Suprapubic skin (tissue), 4 donors: ENCODE results near the gene EML4.
"Not testable (repeated sequence)": the region's sequence is repeated elsewhere in the genome, so short reads cannot be mapped to it uniquely, and the experiment has no call there.

Experiments
- CTCF ChIP-seq, 2 donors: fragments of 200-600 bp in 1 of 2; fragments of 450-650 bp in 1 of 2; sonication (generic) in 1 of 2; IDR thresholded peaks; one replicate each; pipeline ENCODE4 v1.5.1; 2016 to 2019; ENCODE audit warnings: antibody characterized with exemption in 2 of 2, mild to moderate bottlenecking in 1 of 2, moderate library complexity in 1 of 2
- EP300 ChIP-seq: sonication (generic); formaldehyde crosslinking; IDR thresholded peaks from one replicate; pipeline ENCODE4 v1.6.1; 2017; ENCODE audit warnings: antibody characterized with exemption
- POLR2A ChIP-seq, 2 donors: fragments of 450-650 bp; IDR thresholded peaks; one replicate each; pipeline ENCODE4 v1.6.1; 2017; ENCODE audit warnings: antibody characterized with exemption in 2 of 2, mild to moderate bottlenecking in 2 of 2, moderate library complexity in 2 of 2
- POLR2AphosphoS5 ChIP-seq, 3 donors: sonication (generic); formaldehyde crosslinking; IDR thresholded peaks; one replicate each; pipeline ENCODE4 v1.6.1; 2017; ENCODE audit warnings: antibody characterized with exemption in 3 of 3

DNA sequence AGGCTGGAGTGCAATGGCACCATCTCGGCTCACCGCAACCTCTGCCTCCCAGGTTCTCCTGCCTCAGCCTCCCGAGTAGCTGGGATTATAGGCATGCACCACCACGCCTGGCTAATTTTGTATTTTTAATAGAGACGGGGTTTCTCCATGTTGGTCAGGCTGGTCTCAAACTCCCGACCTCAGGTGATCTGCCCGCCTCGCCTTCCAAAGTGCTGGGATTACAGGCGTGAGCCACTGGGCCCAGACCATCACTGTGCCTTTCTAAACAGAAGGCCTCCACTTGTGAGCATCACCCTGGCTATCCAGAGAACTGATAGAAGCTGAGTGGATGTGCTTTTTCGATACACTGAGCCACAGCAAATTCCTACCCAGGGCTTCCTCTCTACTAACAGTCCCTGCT lies 38.3 kb upstream of the EML4 start:
- TF ChIP-seq CTCF (IDR thresholded peaks at IDR 0.05); POLR2A (IDR thresholded peaks at IDR 0.05); EP300; POLR2AphosphoS5 (IDR thresholded peaks at IDR 0.05): not testable (repeated sequence)
